GM19324 (cell line): ENCODE results near the gene FAM3B.

Source experiments
- ATAC-seq: cut with Tn5 transposase; IDR thresholded peaks from one replicate; pipeline ENCODE4 v1.9.1; 2021; ENCODE audit warnings: mild to moderate bottlenecking, moderate library complexity; ENCODE audit not compliant: unreplicated experiment, low FRiP score

Gene FAM3B

GRCh38 chr21:41367301-41367944 is 50.8 kb downstream of the FAM3B start:
- ATAC-seq = no peak

DNA sequence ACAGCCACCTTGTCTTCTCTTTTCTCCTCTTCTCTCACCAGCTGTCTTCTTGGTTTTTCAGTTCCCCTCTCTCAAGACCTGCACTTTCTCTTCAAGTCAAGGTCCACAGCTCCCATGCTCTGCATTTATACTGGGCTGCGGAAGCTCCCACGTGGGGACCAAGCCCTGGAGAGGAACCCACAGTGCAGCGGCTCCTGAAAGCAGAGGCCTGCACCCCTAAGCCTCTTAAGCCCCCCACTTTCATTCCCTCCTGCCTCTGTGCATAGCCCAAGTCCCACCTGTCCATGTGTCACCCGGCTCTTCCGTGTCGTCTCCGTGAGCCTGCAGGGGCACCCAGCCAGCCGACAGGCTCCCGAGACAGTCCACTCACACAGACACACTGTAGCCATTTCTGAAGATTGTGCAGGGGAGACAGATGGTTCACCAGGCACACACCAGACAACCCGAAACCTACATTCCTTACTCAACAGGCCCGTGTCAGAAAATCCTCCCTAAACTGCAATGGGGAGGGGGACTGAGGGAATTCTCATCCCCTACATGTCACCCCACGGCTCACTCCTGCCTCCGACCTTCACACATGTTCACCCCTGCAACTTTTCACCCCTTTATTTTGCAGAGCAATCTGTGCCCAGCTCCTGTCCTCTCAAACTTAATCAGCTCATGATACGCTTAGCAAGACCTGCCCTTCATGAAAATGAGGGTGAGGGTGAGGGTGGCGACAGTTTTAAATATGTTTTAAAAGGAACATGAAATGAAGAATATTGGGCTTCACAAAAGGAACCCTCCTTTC is 51.5 kb downstream of the FAM3B start:
- ATAC-seq = peak; percentile 62

DNA sequence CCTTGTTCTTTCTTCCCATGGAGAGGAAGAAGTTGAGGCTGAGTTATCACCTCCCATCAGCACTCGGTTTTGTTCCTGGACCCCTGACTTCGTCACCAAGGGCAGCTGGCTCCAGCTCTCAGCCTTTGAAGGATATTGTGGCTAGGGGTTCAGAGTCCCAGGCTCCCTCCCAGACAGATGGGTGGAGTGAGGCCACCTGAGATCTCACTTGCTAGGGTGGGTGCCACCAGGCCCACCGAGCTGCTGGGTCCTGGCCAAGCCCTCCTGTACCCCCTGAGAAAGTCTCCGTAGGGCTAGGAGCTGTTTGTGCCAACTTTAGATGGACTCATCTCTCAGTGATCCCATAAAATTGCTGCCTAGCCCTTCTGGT is 52.1 kb downstream of the FAM3B start:
- ATAC-seq = no peak

DNA sequence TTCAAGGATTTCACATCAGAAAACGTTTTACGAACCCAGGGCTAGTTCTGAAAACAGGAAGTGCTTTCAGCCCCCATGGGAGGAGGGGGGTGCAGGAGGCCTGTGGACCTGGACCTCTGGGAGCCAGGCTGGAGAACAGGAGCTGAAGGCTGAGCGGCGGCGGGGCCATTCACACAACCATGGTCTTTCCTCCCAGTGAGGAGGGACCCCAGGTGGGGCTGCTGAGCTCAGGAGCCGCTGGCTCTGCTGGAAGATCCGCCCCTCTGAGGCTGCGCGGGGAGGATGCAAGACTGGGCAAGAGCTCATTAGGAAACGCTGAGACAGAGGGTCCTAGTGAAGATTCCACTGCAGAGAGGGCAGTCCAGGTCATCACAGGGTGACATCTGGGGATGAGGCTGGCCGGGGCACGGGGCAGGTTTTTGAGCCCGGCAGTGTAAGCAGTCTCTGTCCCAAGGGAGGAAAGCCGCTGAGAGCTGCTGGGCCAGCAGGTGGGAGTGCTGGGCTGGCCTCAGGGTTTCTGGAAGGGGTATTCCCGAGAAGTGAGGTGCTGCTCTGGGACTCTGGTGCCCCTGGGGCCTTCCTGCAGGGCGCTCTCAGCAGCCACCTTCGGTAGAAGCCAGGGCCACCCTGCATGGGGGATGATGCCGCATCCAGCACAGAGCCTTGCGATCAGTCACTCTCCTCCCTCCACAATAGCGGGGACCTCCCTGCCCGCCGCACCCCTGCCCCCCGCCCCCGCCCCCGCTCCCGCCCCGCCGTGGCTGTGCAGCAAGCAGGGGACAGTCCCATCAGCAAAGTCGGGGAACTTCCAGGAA is 52.7 kb downstream of the FAM3B start:
- no peak for ATAC-seq

DNA sequence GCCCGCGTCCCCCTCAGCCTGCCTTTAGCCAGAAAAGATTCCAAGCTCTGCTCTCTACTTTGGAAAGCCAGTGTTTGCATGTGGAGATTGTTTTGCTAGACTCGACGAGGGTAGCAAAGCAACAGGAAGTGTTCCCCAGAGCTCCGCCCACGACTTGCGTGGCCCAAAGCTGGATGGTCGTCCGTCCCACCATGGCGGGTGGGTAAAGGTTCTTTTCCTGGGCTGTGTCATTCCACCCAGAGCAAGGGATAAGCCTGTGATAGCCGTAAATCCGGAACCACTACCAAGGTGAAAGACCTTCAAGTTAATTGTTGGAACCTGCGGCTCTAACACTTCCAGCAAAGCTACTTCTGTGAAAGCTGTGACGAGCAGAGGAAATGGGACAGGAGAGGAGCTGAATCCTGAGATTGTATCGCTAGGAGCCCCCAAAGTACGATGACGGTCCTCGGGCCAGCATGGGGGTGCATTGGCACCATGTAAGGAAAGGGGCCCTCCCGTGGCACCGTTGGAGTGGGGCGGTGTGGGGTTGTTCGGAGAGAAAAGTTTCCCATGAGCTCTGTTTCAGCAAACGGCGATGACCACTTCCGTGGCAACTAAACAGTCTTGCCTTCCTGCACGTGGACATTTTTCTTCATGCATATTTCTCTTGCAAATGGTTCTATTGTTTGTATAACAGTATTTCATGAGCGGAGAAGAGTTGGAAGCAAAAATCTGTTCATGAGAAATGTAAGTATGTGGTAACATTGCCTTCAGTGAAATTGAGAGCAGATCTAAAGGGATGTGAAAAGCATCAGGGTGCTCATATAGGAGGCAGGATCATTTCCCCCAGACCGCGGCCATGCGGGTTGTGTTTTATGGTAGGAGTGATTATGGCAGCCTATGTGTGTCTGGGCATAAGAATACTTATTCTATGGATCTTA is 53.6 kb downstream of the FAM3B start:
- no peak for ATAC-seq

DNA sequence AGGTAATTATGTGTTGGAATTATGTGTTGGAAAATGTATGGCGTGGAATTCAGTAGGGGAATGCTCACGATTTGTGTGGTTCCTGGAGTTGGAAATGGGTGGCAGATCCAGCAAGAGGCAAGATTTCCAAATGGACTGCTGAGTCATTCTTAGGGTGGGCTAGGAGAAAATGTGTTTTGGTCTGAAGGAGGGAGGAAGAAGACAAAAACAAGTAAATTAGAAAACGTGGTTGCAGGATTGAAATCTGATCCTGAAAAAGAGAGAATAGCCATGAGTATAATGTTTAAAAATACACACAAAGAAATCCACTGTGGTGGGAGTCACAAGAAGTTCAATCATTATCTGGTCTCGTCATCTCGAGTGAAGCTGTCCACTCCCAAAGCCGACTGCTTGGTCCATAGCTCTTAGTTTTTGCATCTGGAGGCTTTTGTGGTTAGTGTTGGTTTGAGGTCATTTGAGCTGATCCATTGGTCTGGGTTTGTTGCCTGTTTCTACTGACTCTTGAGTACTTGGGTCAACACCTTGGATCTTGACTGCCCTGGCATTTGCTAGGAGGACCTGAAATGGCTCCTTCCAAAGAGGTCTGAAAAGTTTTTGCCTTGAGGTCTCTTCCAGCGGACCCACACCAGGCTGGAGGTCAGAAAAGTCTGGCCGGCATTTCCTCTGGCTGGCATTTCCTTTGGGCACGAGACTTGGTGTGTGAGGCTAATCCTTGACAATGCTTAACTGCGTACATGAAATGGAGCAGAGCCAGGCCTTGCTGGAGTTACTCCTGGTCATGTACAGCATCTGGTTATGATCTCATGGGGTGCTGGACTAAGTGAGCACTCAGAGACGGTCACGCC is 54.5 kb downstream of the FAM3B start:
- ATAC-seq = no peak

DNA sequence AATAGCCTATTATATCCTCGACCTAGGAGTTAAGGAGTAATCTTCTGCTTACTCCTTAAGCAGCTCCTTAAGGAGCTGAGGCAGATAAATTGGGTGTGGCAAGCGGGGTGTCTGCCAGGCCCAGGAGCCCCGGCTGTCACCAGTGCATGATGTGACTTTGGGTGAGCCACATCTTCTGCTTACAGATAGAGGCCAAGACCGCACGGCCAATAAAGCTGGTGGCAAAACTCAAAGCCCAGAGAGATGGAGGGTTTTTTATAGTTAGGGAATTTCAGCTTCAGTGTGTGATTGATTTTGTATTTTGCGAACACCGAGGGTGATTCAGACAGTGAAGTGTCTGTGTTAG is 55.1 kb downstream of the FAM3B start:
- ATAC-seq = no peak

DNA sequence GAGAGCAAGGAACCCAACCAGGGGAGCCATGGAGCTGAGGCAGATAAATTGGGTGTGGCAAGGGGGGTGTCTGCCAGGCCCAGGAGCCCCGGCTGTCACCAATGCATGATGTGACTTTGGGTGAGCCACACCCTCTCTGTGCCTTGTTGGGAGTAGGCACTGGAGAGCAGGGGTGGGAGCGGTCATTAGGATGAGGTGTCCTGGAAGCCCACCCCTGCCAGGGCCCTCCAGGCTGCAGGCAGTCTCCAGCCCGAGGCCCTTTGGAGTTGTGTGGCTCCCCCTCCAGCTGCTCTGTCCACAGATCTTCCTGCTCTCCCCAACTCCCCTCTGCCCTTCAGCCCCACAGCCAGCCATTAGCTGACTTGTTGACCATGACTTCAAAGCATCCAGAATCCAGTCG is 56.7 kb downstream of the FAM3B start:
- no peak for ATAC-seq

DNA sequence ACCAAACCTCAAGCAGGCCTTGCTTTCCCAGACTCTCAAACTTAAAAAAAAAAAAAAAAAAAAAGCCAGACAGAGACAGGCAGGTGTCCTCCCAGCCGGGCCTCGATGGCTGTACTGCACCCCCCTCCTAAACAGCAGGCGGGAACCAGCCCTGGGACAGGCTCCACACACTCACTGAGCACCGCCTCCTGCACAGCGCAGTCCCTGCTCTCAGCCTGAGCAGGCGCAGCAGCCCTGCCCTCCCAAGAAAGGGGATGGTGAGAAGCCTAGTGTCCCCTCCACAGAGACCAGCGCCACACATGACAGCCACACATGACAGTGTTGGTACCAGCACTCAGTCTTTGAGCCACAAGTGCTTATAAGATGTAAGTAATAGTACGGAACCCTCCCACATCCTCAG is 57.2 kb downstream of the FAM3B start:
- ATAC-seq = no peak

- no peak for ATAC-seq
Observed at GRCh38 chr21:41374177-41374712, 57.6 kb downstream of the FAM3B start.

DNA sequence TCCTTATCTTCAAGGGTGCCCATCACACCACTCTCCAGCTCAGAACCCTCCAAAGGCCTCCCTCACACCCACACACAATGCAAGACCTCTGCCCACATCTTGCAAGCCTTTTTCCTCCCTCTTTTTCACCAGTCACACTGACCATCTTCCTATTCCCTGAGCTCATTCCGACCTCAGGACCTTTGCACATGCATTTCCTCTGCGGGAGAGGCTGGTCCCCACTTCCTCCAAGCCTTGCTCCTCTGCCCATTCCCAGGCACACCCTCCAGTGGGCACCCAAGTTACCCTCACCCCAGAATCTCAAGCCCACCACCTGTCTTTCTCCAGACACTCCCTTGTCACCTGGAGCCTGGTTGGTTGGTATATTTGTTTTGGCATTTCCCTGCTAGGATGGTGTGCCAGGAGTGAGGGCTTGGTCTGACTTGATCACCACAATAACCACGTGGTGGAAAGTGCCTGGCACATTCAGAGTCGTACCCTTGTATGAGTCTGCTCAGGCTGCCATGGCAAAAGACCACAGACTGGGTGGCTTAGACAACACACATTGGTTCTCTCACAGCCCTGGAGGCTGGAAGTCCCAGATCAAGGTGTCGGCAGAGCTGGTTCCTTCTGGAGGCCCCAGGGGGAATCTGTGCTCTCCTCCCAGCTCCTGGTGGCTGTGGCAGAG is 58.4 kb downstream of the FAM3B start:
- no peak for ATAC-seq

DNA sequence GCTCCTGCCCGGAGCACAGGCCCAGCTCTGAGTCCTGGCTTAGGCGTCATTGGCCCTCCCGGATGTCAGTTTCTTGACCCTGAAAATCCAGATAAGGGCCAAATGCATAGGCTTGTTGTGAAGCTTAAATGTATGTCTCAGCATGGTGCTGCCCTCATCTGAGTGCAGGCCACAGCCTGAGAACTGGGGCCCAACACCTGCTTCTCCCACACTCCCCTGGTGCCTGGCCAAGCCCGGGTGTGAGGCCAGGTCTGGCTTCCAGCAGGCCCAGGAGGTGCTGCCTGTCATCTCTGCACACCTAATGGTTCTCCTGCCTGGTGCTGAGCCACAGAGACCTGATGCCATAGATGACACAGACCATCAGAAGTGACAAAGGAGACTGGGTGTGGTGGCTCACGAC is 59.3 kb downstream of the FAM3B start:
- ATAC-seq = no peak

GRCh38 chr21:41377715-41378114 is 61.1 kb downstream of the FAM3B start:
- no peak for ATAC-seq

GRCh38 chr21:41378849-41379248 is 62.2 kb downstream of the FAM3B start:
- ATAC-seq = no peak

- no peak for ATAC-seq
Observed at GRCh38 chr21:41379901-41380300, 63.3 kb downstream of the FAM3B start.

DNA sequence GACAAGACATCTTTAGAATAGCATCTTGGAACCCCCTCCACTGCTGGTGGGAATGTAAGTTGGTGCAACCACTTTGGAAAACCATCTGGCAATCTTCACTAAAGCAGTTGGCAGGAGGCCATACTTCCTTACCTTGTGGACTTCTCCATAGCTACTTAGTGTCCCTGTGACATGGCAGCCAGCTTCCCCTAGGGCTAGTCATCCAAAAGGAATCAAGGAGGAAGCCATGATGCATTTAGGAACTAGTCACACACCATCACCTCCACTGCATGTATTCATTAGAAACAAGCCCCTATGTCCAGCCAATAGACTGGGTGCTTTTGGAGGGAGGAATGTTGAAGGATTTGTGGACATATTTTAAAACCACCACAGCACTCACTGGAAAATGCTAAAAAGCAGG is 65.1 kb downstream of the FAM3B start:
- no peak for ATAC-seq

GRCh38 chr21:41387042-41387819 is 70.6 kb downstream of the FAM3B start:
- no peak for ATAC-seq

GRCh38 chr21:41387824-41388223 is 71.2 kb downstream of the FAM3B start:
- no peak for ATAC-seq
